Stimulated activated CD8-positive, alpha-beta memory T cell treated with anti-CD3 and anti-CD28 coated beads, Interleukin-12 subunit alpha, Interleukin-12 subunit beta, amount 100 ng/mL, for 1 hour (primary cell): ENCODE measurements around the gene CRMP1.

Experiments used
- DNase-seq: peaks from one replicate; pipeline ENCODE4 v3.0.0-alpha.2; 2020; ENCODE audit warnings: low read depth

The CRMP1 gene

GRCh38 chr4:5893004-5893580, at the start of gene CRMP1:
Gene CRMP1 (minus strand): TSS chr4:5893086. CDS start chr4:5892969, 117 bp downstream.
- DNase-seq, result no peak

GRCh38 chr4:5941601-5942000, 48.7 kb upstream of the CRMP1 start:
- no peak for DNase-seq

GRCh38 chr4:5940470-5941203, 47.8 kb upstream of the CRMP1 start:
- DNase-seq, result no peak

- no peak for DNase-seq
These were observed 41.3 kb upstream of the CRMP1 start for GRCh38 chr4:5933996-5934831.

GRCh38 chr4:5933116-5933515, 40.2 kb upstream of the CRMP1 start:
- DNase-seq, result no peak

- no peak for DNase-seq
These were observed 39.2 kb upstream of the CRMP1 start for GRCh38 chr4:5932035-5932568.

- no peak for DNase-seq
These were observed 38.6 kb upstream of the CRMP1 start for GRCh38 chr4:5931526-5931925.

GRCh38 chr4:5930876-5931275, 38.0 kb upstream of the CRMP1 start:
- DNase-seq, result no peak

- DNase-seq, result no peak
These were observed 37.6 kb upstream of the CRMP1 start for GRCh38 chr4:5930456-5930855.

GRCh38 chr4:5928844-5929420, 36.0 kb upstream of the CRMP1 start:
- DNase-seq, result no peak

GRCh38 chr4:5928274-5928673, 35.4 kb upstream of the CRMP1 start:
- DNase-seq, result no peak

- DNase-seq, result no peak
These were observed 34.9 kb upstream of the CRMP1 start for GRCh38 chr4:5927747-5928146.

- DNase-seq, result no peak
These were observed 34.2 kb upstream of the CRMP1 start for GRCh38 chr4:5927116-5927515.

- no peak for DNase-seq
These were observed 33.7 kb upstream of the CRMP1 start for GRCh38 chr4:5926598-5926997.

GRCh38 chr4:5925419-5926200, 32.7 kb upstream of the CRMP1 start:
- no peak for DNase-seq

GRCh38 chr4:5924461-5925125, 31.7 kb upstream of the CRMP1 start:
- no peak for DNase-seq

GRCh38 chr4:5923376-5923775, 30.5 kb upstream of the CRMP1 start:
- DNase-seq, result no peak

- DNase-seq, result no peak
These were observed 29.7 kb upstream of the CRMP1 start for GRCh38 chr4:5922556-5922955.

- no peak for DNase-seq
These were observed 29.1 kb upstream of the CRMP1 start for GRCh38 chr4:5921981-5922380.

GRCh38 chr4:5921101-5921980, 28.5 kb upstream of the CRMP1 start:
- no peak for DNase-seq
